Ishikawa (cell line): ENCODE results near the gene GALNTL6.

Experiments used
- CEBPB ChIP-seq: IDR thresholded peaks from 2 replicates; pipeline ENCODE4 v1.6.1; 2012
- EGR1 ChIP-seq: IDR thresholded peaks from 2 replicates; pipeline ENCODE4 v1.6.1; 2012
- EP300 ChIP-seq: IDR thresholded peaks from 2 replicates; pipeline ENCODE4 v1.6.1; 2012; ENCODE audit warnings: borderline replicate concordance
- FOXM1 ChIP-seq: IDR thresholded peaks from 2 replicates; pipeline ENCODE4 v1.6.1; 2012; ENCODE audit warnings: low read depth, borderline replicate concordance
- MAX ChIP-seq: IDR thresholded peaks from 2 replicates; pipeline ENCODE4 v1.6.1; 2012
- RAD21 ChIP-seq: IDR thresholded peaks from 2 replicates; pipeline ENCODE4 v1.6.1; 2012; ENCODE audit warnings: low read depth
- TAF1 ChIP-seq: IDR thresholded peaks from 2 replicates; pipeline ENCODE4 v1.6.1; 2012; ENCODE audit warnings: low read depth, mild to moderate bottlenecking
- TCF12 ChIP-seq: IDR thresholded peaks from 2 replicates; pipeline ENCODE4 v1.6.1; 2012; ENCODE audit warnings: low read depth
- TEAD4 ChIP-seq: IDR thresholded peaks from 2 replicates; pipeline ENCODE4 v1.6.1; 2012
- YY1 ChIP-seq: IDR thresholded peaks from 2 replicates; pipeline ENCODE4 v1.6.1; 2012; ENCODE audit warnings: low read depth

DNA sequence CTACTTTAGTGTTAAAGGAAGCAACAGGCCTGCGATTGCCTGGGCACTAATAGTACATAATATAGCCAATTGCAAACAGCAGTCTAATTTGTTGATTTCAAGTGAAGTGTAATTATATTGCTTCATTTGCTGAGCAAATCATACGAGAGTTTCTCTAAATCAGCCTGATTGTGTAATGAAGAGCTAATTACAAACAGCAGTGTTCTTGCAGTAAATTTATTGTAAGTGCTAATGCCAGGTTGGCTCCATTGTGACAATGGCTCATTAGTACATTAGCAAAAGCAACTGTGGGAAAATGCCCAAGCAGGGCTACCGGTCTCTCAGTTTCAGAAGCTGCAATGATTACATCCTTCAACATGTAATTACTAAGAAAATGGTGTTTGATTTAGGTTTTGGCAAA is 591.5 kb downstream of the GALNTL6 start:
- TF ChIP-seq RAD21 (no peak), MAX (no peak), YY1 (no peak), TCF12 (no peak), CEBPB (no peak), FOXM1 (no peak), TAF1 (no peak), EP300 (no peak), TEAD4 (no peak), EGR1 (no peak)
